ENCODE results near the gene PLA2G3.

Gene PLA2G3

DNA sequence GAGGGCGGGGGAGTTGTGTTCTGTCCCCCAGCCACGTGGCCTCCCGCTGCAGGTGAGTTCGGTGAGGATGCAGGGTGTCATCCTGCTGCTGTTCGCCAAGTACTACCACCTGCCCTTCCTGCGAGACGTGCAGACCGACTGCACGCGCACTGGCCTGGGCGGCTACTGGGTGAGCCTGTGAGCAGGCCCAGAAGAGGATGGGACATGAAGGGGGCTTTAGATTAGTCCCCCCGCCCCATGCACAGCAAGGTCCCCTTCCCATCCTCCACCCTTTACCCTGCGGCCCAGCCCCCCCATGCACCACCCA is 13.5 kb downstream of the PLA2G3 start:
- H3K79me2 ChIP-seq (ENCODE audit: insufficient read depth, low read length): no peaks in the 10 kb centered on the region
- H3K4me3 ChIP-seq (ENCODE audit: low read length, poor library complexity, severe bottlenecking): no peak overlapping the region
- H3K9ac ChIP-seq (ENCODE audit: low read depth, low read length, poor library complexity, severe bottlenecking): no peak overlapping the region
- no peaks in the 10 kb centered on the region for H3K36me3 ChIP-seq (ENCODE audit: insufficient read depth, low read length)
- H3K9me2 ChIP-seq (replicated peaks; ENCODE audit: low read depth, low read length): no peaks in the 10 kb centered on the region
- no peaks in the 10 kb centered on the region for H4K20me1 ChIP-seq (ENCODE audit: insufficient read depth, low read length, poor library complexity, severe bottlenecking)
- no peak overlapping the region for H3K4me2 ChIP-seq (ENCODE audit: low read depth, low read length, poor library complexity, severe bottlenecking)
- no peak overlapping the region for H2AFZ ChIP-seq (ENCODE audit: low read length)
- H3F3A ChIP-seq (ENCODE audit: low read depth): no peaks in the 10 kb centered on the region
- H3K4me1 ChIP-seq (ENCODE audit: insufficient read depth, low read length, poor library complexity, severe bottlenecking): no peaks in the 10 kb centered on the region
- TF ChIP-seq, protein P1, sequence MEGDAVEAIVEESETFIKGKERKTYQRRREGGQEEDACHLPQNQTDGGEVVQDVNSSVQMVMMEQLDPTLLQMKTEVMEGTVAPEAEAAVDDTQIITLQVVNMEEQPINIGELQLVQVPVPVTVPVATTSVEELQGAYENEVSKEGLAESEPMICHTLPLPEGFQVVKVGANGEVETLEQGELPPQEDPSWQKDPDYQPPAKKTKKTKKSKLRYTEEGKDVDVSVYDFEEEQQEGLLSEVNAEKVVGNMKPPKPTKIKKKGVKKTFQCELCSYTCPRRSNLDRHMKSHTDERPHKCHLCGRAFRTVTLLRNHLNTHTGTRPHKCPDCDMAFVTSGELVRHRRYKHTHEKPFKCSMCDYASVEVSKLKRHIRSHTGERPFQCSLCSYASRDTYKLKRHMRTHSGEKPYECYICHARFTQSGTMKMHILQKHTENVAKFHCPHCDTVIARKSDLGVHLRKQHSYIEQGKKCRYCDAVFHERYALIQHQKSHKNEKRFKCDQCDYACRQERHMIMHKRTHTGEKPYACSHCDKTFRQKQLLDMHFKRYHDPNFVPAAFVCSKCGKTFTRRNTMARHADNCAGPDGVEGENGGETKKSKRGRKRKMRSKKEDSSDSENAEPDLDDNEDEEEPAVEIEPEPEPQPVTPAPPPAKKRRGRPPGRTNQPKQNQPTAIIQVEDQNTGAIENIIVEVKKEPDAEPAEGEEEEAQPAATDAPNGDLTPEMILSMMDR (conservative IDR thresholded peaks at IDR 0.05; ENCODE audit: low read length): no peak
- TF ChIP-seq EZH2phosphoT487 (IDR thresholded peaks at IDR 0.05; ENCODE audit: borderline replicate concordance): no peak
- H3K27me3 ChIP-seq (ENCODE audit: insufficient read depth, low read length, poor library complexity, severe bottlenecking): no peaks in the 10 kb centered on the region
- H3K9me3 ChIP-seq (ENCODE audit: insufficient read depth, low read depth, low read length): no peaks in the 10 kb centered on the region

DNA sequence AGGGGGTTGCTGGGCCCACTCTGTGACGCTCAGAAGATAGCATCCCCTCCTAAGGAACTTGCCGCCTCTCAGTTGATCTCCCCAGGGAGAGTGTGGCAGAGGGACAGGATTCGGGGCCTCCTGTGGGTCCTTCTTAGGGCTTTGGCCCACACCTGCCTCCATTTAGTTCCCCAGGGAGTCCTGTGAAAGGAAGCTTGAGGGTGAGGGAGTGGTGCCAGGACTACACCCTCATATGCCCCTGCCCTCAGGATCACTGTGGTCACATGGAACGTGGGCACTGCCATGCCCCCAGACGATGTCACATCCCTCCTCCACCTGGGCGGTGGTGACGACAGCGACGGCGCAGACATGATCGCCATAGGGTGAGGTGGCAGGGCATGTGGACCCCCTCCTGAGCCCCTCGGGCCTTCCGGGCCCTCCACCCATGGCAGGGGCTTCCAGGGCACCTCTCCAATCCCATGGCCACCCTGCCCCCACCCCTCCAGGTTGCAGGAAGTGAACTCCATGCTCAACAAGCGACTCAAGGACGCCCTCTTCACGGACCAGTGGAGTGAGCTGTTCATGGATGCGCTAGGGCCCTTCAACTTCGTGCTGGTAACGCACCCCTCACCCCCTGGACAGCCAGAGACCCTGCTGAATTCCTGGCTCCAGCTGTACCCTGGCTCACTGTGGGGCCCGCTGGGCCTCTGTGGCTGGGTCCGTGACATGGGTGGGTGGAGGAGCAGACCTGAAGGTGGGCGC is 14.0 kb downstream of the PLA2G3 start:
- Histone ChIP-seq H3K79me2 (ENCODE audit: insufficient read depth, low read length) (no peaks in the 10 kb centered on the region), H3K9me3 (ENCODE audit: insufficient read depth, low read depth, low read length) (no peaks in the 10 kb centered on the region), H3K9ac (ENCODE audit: low read depth, low read length, poor library complexity, severe bottlenecking) (no peak overlapping the region), H3K36me3 (ENCODE audit: insufficient read depth, low read length) (no peaks in the 10 kb centered on the region), H2AFZ (ENCODE audit: low read length) (no peak overlapping the region), H3K9me2 (replicated peaks; ENCODE audit: low read depth, low read length) (no peaks in the 10 kb centered on the region), H3K4me1 (ENCODE audit: insufficient read depth, low read length, poor library complexity, severe bottlenecking) (no peaks in the 10 kb centered on the region), H4K20me1 (ENCODE audit: insufficient read depth, low read length, poor library complexity, severe bottlenecking) (no peaks in the 10 kb centered on the region), H3K4me2 (ENCODE audit: low read depth, low read length, poor library complexity, severe bottlenecking) (no peak overlapping the region), H3K27me3 (ENCODE audit: insufficient read depth, low read length, poor library complexity, severe bottlenecking) (no peaks in the 10 kb centered on the region), H3F3A (ENCODE audit: low read depth) (no peaks in the 10 kb centered on the region), H3K4me3 (ENCODE audit: low read length, poor library complexity, severe bottlenecking) (no peak overlapping the region)
- TF ChIP-seq, protein P1 (conservative IDR thresholded peaks at IDR 0.05; ENCODE audit: low read length): no peak
- no peak for TF ChIP-seq EZH2phosphoT487 (IDR thresholded peaks at IDR 0.05; ENCODE audit: borderline replicate concordance)

DNA sequence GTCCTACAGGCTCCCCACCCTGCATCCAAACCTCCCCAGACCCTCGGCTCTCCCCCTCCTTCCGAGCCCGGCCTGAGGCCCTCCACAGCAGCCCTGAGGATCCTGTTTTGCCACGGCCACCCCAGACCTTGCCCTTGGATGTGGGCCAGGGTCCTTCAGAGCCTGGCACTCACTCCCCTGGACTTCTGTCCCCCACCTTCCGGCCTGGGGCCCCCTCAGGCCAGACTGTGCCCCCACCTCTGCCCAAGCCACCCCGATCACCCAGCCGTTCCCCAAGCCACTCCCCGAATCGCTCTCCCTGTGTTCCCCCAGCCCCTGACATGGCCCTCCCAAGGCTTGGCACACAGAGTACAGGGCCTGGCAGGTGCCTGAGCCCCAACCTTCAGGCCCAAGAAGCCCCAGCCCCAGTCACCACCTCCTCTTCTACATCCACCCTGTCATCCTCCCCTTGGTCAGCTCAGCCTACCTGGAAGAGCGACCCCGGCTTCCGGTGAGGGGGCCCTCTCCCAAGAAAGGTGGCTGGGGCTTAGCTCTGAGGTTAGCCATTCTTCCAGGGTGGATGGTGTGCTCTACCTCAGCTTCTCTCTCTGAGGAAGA is 14.7 kb downstream of the PLA2G3 start:
- H3K79me2 ChIP-seq (ENCODE audit: insufficient read depth, low read length): no peaks in the 10 kb centered on the region
- H3K4me1 ChIP-seq (ENCODE audit: insufficient read depth, low read length, poor library complexity, severe bottlenecking): no peaks in the 10 kb centered on the region
- TF ChIP-seq, protein P1 (conservative IDR thresholded peaks at IDR 0.05; ENCODE audit: low read length): no peak
- no peak for TF ChIP-seq EZH2phosphoT487 (IDR thresholded peaks at IDR 0.05; ENCODE audit: borderline replicate concordance)
- H3K27me3 ChIP-seq (ENCODE audit: insufficient read depth, low read length, poor library complexity, severe bottlenecking): no peaks in the 10 kb centered on the region
- H4K20me1 ChIP-seq (ENCODE audit: insufficient read depth, low read length, poor library complexity, severe bottlenecking): no peaks in the 10 kb centered on the region
- no peaks in the 10 kb centered on the region for H3F3A ChIP-seq (ENCODE audit: low read depth)
- no peak overlapping the region for H3K4me3 ChIP-seq (ENCODE audit: low read length, poor library complexity, severe bottlenecking)
- no peaks in the 10 kb centered on the region for H3K9me3 ChIP-seq (ENCODE audit: insufficient read depth, low read depth, low read length)
- H3K4me2 ChIP-seq (ENCODE audit: low read depth, low read length, poor library complexity, severe bottlenecking): no peak overlapping the region
- H3K9ac ChIP-seq (ENCODE audit: low read depth, low read length, poor library complexity, severe bottlenecking): no peak overlapping the region
- H3K9me2 ChIP-seq (replicated peaks; ENCODE audit: low read depth, low read length): no peaks in the 10 kb centered on the region
- no peaks in the 10 kb centered on the region for H3K36me3 ChIP-seq (ENCODE audit: insufficient read depth, low read length)
- no peak overlapping the region for H2AFZ ChIP-seq (ENCODE audit: low read length)
